NT2/D1 (cell line): ENCODE measurements around the gene EGR1.
"Not testable (repeated sequence)": the region's sequence is repeated elsewhere in the genome, so short reads cannot be mapped to it uniquely, and the experiment has no call there.

Source experiments
- DNase-seq: peaks from one replicate; pipeline ENCODE4 v3.0.0-alpha.2; 2011; ENCODE audit warnings: low read depth, low spot score
- H3K27me3 ChIP-seq: 2 replicates; pipeline ENCODE4 v1.6.0; 2011; ENCODE audit warnings: mild to moderate bottlenecking; ENCODE audit not compliant: insufficient read length, insufficient read depth
- H3K36me3 ChIP-seq: 2 replicates; pipeline ENCODE4 v1.6.1; 2011; ENCODE audit warnings: mild to moderate bottlenecking, low read length, mixed read lengths; ENCODE audit not compliant: insufficient read depth, insufficient read length
- H3K4me1 ChIP-seq: 2 replicates; pipeline ENCODE4 v1.5.1; 2011; ENCODE audit not compliant: insufficient read depth, insufficient read length
- H3K4me3 ChIP-seq: 2 replicates; pipeline ENCODE4 v1.5.1; 2011; ENCODE audit warnings: low read depth; ENCODE audit not compliant: insufficient read length
- H3K9ac ChIP-seq: 2 replicates; pipeline ENCODE4 v1.6.0; 2011; ENCODE audit warnings: low read depth; ENCODE audit not compliant: insufficient read length
- H3K9me3 ChIP-seq: 2 replicates; pipeline ENCODE4 v1.5.1; 2011; ENCODE audit warnings: mild to moderate bottlenecking, low read length; ENCODE audit not compliant: insufficient read depth
- SUZ12 ChIP-seq: IDR thresholded peaks from 2 replicates; pipeline ENCODE4 v1.6.1; 2011; ENCODE audit not compliant: insufficient read length, insufficient read depth; ENCODE audit errors: extremely low read depth
- YY1 ChIP-seq: IDR thresholded peaks from 2 replicates; pipeline ENCODE4 v1.6.1; 2011; ENCODE audit not compliant: insufficient read length, insufficient read depth
- ZNF274 ChIP-seq: IDR thresholded peaks from 2 replicates; pipeline ENCODE4 v1.6.1; 2011; ENCODE audit warnings: mild to moderate bottlenecking, low read depth, low read length

The EGR1 gene

GRCh38 chr5:138468133-138468965 lies 3.1 kb downstream of the EGR1 start:
- no peak overlapping the region for H3K9ac ChIP-seq
- no peak overlapping the region for H3K4me3 ChIP-seq

DNA sequence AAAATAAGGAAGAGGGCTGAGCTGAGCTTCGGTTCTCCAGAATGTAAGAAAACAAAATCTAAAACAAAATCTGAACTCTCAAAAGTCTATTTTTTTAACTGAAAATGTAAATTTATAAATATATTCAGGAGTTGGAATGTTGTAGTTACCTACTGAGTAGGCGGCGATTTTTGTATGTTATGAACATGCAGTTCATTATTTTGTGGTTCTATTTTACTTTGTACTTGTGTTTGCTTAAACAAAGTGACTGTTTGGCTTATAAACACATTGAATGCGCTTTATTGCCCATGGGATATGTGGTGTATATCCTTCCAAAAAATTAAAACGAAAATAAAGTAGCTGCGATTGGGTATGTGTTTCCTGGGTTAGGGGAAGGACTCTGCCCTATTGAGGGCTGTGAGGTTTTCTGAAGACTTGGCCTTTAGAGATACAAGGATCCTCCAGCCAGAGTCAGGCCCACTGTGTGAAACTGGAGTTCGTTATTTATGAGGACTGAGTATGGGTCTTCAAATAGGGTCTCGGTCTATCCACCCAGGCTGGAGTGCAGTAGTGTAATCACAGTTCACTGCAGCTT lies 3.8 kb downstream of the EGR1 start:
- Histone ChIP-seq H3K4me3 (no peak overlapping the region), H3K9ac (no peak overlapping the region)
- no peak for DNase-seq

More at GRCh38 chr5:138468133-138468965, 3.1 kb downstream of the EGR1 start:
- H3K9me3 ChIP-seq = no peaks in the 10 kb centered on the region
- peaks cover 3% of the 10 kb centered on the region for H3K36me3 ChIP-seq
- H3K4me1 ChIP-seq = peaks cover 4% of the 10 kb centered on the region
- peaks cover 12% of the 10 kb centered on the region for H3K27me3 ChIP-seq
- DNase-seq = no peak
- no peak for TF ChIP-seq ZNF274
- TF ChIP-seq SUZ12 = no peak
- no peak for TF ChIP-seq YY1

DNA sequence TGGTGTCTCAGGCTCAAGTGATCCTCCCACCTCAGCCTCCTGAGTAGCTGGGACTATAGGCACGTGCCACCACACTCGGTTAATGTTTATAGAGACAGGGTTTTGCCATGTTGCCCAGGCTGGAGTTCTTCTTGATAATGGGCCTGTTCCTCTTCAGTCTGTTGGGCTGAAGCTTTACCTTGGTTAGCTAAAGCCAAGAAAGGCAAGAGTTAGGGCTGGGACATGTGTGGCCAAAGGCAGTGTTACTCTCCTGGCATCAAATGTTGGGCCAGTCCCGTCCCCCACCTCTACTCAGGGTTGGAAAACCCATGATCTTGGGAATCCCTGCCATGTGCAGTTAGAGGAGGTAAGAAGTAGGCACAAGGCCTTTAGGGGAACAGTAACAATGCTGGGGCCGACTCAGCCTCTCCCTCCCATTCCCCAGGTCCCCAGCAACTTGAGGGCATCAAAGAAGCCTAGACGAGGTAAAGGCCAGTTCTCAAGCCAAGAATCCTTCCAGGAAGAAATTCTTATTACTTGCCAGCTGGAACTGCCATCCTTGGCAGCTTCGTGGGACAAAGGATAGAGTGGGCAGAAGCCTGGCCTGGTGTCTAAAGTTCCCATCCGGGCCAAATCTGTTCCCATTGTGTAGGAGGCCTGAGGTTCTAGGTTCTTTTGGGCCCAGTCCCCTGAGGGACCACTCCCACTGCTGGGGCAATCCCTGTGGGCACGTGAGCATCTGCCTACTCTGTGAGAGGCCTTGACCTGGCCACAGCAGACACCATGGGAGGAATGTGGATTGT lies 4.5 kb downstream of the EGR1 start:
- TF ChIP-seq YY1 (no peak), SUZ12 (no peak), ZNF274 (no peak)
- Histone ChIP-seq H3K9me3 (no peaks in the 10 kb centered on the region), H3K36me3 (peaks cover 3% of the 10 kb centered on the region), H3K4me1 (peaks cover 4% of the 10 kb centered on the region), H3K9ac (no peak overlapping the region), H3K4me3 (no peak overlapping the region), H3K27me3 (peaks cover 12% of the 10 kb centered on the region)
- DNase-seq = no peak

More for the DNA sequence above, 3.8 kb downstream of the EGR1 start:
- no peaks in the 10 kb centered on the region for H3K9me3 ChIP-seq
- peaks cover 12% of the 10 kb centered on the region for H3K27me3 ChIP-seq
- H3K36me3 ChIP-seq = peaks cover 3% of the 10 kb centered on the region
- peaks cover 4% of the 10 kb centered on the region for H3K4me1 ChIP-seq
- no peak for TF ChIP-seq SUZ12

- H3K4me1 ChIP-seq = peaks cover 4% of the 10 kb centered on the region
- DNase-seq = no peak
- H3K36me3 ChIP-seq = peaks cover 3% of the 10 kb centered on the region
- H3K4me3 ChIP-seq = no peak overlapping the region
- H3K9ac ChIP-seq = no peak overlapping the region
- H3K9me3 ChIP-seq = no peaks in the 10 kb centered on the region
- H3K27me3 ChIP-seq = peaks cover 12% of the 10 kb centered on the region
- no peak for TF ChIP-seq ZNF274
- TF ChIP-seq SUZ12 = no peak
Observed at GRCh38 chr5:138470322-138471051, 5.2 kb downstream of the EGR1 start.

DNA sequence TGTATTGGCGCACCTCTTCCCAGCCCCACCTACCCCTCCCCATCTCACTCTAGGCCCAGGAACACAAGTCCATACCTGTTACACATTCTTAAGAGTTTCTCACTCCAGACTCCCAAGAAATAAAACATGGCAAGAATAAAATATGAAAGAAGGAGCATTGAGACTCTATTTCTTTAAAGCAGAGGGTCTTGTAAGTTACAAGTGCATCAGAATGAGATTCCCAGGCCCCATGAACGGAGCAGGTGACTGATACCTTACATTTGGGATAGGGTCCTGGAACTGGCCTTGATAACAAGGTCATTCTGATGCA lies 5.7 kb downstream of the EGR1 start:
- H3K9ac ChIP-seq = no peak overlapping the region
- no peaks in the 10 kb centered on the region for H3K9me3 ChIP-seq
- no peak for TF ChIP-seq YY1
- peaks cover 8% of the 10 kb centered on the region for H3K27me3 ChIP-seq
- H3K4me3 ChIP-seq = no peak overlapping the region
- peaks cover 3% of the 10 kb centered on the region for H3K36me3 ChIP-seq
- DNase-seq = no peak
- peaks cover 4% of the 10 kb centered on the region for H3K4me1 ChIP-seq

DNA sequence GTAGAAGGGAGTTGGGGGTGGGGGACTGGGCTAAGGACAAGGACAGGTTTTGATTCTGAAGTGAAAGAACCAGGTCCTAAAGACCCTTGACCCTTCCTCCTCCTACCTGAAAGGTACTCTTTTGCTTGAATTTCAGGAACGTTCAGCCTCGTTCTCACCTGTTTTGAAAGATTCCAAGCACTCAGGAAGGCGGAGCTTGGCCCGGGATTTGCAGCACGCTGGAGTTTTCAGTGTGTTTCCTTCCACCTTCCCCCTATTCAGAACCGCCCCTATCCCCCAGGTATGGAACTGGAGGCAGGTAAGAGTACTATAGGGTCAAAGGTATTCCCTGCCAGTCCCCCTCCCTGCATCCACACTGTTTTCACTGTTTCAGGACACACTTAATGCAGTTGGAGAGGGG lies 7.1 kb downstream of the EGR1 start:
- no peaks in the 10 kb centered on the region for H3K9me3 ChIP-seq
- DNase-seq = no peak

GRCh38 chr5:138473151-138473550 lies 7.9 kb downstream of the EGR1 start:
- not testable (repeated sequence) for H3K36me3 ChIP-seq, H3K4me3 ChIP-seq, H3K9ac ChIP-seq, H3K4me1 ChIP-seq, DNase-seq, H3K9me3 ChIP-seq, H3K27me3 ChIP-seq

More for the DNA sequence above, 7.1 kb downstream of the EGR1 start:
- Histone ChIP-seq H3K4me1 (no peaks in the 10 kb centered on the region), H3K9ac (no peak overlapping the region), H3K4me3 (no peak overlapping the region), H3K36me3 (peaks cover 2% of the 10 kb centered on the region), H3K27me3 (no peaks in the 10 kb centered on the region)
- TF ChIP-seq SUZ12 (no peak), YY1 (no peak), ZNF274 (no peak)
